GM18519 (cell line): ENCODE results near the gene PET117.
A peak's percentile ranks its signal among the peaks of the same experiment; 100 is the strongest.
"Not testable (repeated sequence)": the region's sequence is repeated elsewhere in the genome, so short reads cannot be mapped to it uniquely, and the experiment has no call there.

Experiments
- ATAC-seq: cut with Tn5 transposase; IDR thresholded peaks from one replicate; pipeline ENCODE4 v1.9.1; 2021; ENCODE audit warnings: mild to moderate bottlenecking, moderate library complexity; ENCODE audit not compliant: unreplicated experiment, low FRiP score

PET117 gene, protein sequence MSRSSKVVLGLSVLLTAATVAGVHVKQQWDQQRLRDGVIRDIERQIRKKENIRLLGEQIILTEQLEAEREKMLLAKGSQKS

DNA sequence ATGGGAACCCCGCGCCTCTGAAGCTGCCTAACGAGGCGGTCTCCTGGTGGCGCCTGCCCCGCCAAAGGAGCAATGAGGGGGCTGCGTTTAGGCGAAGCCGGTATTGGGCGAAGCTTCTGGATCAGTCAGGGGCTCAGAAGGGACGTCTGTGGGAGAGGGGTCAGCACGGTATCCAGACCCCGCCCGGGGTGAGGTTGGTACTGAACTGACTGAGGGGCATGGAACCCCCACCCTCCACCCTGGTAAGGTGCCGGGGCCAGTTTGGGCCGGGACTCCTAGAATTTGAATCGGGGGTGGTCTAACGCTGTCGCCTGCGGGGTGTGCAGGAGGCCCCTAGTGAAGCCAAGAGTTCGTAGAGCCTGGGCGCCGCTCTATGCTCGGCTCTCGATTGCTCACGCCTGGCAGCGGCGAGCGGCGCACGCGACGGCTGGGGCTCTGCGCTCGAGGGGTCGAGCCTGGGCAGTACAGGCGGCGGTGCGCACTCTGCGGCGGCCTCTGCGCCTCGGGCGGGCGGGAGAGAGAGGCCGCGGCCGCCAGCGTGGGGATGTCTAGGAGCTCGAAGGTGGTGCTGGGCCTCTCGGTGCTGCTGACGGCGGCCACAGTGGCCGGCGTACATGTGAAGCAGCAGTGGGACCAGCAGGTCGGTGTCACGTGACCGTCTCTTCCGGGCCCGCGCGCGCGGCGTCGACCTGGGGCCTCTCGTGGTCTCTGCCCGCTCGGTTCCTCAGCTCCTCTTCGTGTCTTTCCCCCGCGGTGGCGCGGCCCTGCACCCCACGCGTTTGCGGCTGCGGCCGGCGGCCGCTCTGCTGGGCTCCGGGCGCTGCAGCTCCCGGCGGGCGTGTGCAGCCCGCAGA is at the start of gene PET117, which contains the start of gene KAT14:
Gene PET117, plus strand, starts transcription at position 452 of the 854 bp plus-strand sequence. Its CDS starts 93 bp downstream, at position 545.
Gene KAT14, plus strand, starts transcription at position 452 of the 854 bp plus-strand sequence. CDS start 4,798 bp downstream, outside the sequence.
- ATAC-seq: peak; percentile 77

- ATAC-seq: not testable (repeated sequence)
Measured at GRCh38 chr20:18088298-18088697, 49.4 kb upstream of the PET117 start.

- not testable (repeated sequence) for ATAC-seq
Measured at GRCh38 chr20:18088841-18089240, 48.8 kb upstream of the PET117 start.

- no peak for ATAC-seq
Measured at GRCh38 chr20:18090044-18090443, 47.6 kb upstream of the PET117 start.

- no peak for ATAC-seq
Measured at GRCh38 chr20:18090477-18090876, 47.2 kb upstream of the PET117 start.

GRCh38 chr20:18091623-18092022 is 46.0 kb upstream of the PET117 start:
- no peak for ATAC-seq

- no peak for ATAC-seq
Measured at GRCh38 chr20:18092890-18093289, 44.8 kb upstream of the PET117 start.

- no peak for ATAC-seq
Measured at GRCh38 chr20:18093388-18093787, 44.3 kb upstream of the PET117 start.

DNA sequence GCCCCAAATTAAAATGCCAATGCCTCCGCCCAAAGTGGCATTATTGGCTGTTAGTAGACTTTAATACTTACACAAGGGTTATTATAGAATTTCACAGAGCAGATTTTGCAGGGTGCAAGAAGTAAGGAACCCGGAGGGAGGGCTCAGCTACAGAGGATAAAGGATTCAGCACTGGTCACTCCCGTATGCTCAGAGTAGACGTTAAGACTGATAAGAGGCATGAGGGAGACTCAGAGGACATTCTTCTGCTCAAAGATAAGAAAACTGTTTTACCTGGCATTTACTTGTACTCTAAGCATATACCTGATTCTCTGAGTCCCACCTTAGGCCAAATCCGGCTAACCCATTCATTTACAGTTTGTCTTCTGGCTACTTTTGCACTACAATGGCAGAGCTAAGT is 43.5 kb upstream of the PET117 start:
- ATAC-seq: no peak

DNA sequence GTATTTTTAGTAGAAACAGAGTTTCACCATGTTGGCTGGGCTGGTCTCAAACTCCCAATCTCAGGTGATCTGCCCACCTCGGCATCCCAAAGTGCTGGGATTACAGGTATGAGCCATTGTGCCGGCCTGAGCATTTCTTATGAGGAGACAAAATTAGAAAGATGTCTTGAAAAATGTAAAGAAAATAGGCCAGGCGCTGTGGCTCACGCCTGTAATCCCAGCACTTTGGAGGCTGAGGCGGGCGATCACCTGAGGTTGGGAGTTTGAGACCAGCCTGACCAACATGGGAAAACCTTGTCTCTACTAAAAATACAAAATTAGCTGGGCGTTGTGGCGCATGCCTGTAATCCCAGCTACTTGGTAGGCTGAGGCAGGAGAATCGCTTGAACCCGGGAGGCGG is 37.1 kb upstream of the PET117 start:
- ATAC-seq: not testable (repeated sequence)

- ATAC-seq: no peak
Measured at GRCh38 chr20:18101125-18101810, 36.4 kb upstream of the PET117 start.

- ATAC-seq: no peak
Measured at GRCh38 chr20:18103497-18103896, 34.2 kb upstream of the PET117 start.

DNA sequence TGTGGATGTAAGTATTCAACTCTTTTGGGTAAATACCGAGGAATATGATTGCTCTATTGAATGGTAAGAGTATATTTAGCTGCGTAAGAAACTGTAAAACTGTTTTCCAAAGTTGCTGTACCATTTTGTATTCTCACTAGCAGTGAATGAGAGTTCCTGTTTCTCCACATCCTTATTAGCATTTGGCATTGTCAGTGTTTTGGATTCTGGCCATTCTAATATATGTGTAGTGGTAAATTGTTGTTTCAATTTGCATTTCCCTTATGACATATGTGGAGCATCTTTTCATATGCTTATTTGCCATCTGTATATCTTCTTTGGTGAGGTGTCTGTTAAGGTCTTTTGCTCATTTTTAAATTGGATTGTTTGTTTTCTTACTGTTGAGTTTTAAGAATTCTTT is 29.3 kb upstream of the PET117 start:
- no peak for ATAC-seq

DNA sequence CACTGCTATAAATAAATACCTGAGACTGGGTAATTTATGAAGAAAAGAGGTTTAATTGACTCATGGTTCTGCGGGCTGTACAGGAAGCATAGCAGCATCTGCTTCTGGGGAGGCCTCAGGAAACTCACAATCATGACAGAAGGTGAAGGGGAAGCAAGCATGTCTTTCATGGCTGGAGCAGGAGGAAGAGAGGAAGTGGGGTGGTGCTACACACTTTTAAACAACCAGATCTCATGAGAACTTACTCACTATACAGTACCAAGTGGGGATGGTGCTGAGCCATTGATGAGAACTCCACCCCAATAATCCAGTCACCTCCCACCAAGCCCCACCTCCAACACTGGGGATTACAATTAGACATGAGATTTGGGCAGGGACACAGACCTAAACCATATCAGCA is 9.1 kb upstream of the PET117 start:
- not testable (repeated sequence) for ATAC-seq

DNA sequence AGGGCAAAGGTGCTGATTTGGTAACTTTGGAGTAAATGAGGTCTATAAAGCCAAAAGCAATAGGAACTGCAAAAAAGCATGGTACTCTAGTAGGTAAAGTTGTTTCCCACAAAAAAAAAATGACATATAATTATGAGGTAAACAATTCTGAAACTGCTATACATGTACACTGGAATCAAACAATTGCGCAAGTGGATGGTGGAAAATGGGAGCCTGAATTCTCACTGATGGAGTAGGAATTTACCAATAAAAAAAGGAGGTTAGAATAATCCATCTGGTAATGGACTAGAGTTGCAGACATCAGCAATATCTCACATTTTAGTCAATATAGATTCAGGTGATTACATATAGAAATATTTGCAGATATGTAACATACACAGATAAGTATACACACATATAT is 5.0 kb upstream of the PET117 start:
- ATAC-seq: no peak

- no peak for ATAC-seq
Measured at GRCh38 chr20:18133962-18134361, 3.7 kb upstream of the PET117 start.

DNA sequence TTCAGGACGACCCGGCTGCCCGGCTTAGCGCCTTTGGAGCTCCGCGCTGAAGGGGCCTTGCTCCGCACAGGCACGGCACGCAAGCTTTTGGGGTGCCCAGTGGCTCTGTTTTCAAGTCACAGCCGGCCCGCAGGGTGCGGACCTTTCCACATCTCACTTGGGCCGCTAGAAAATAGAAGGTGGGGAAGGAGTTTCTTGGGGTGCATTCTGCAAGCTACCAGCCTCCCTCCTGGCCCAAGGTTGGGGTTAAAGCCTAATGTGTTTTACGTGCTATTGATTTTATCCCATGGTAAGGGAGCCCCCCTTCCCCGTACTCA is 561 bp downstream of the PET117 start:
- peak; percentile 20 for ATAC-seq

DNA sequence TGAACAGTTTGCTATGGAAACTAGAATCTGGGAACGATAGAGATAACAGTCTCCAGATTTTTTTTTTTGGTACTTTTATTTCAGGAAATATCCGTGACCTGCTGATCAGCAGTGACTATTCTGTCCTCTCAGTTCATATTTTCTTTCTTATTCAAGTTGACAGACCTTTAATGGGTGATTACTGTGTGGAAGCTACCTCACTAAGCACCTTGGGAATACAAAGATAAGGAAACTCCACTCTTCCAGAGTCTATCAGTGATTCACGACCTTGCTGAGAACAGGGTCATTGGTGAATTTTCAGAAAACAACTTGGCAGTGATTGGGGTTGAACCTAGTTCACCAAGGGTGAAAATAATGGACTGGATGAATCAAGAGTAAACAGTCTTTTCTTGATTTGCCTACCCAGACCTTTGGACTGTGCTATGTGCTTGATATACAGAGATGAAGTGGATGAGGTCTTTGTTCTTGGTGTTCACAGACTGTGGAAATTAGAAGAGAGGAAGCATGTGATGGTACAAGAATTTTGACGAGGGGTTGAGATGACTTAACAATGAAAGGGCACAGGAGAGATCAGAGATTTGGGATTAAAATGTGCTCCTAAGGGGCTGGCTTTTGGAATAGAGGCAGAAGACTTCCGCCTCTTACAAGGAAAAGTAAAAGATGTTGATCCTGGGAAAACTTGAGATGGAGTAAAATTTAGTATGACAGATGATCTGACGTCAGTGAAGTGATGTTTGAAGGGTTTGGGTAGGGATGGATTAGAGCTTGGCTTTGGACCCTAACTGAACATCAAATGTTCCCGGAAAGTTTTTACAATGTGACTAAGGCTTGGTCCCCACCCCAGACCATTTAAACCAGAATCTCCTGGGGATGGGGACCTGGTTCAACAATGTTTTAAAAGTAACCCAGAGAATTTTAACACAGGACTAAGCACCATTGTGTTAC is 1.2 kb downstream of the PET117 start:
- no peak for ATAC-seq

GRCh38 chr20:18139832-18140231 is 2.2 kb downstream of the PET117 start:
- no peak for ATAC-seq

GRCh38 chr20:18144541-18145099 is 7.0 kb downstream of the PET117 start:
- ATAC-seq: no peak
